Endodermal cell (in vitro differentiated cells): Measurements from ENCODE around the gene RERE. TPM values are rescaled to one million over a fixed set of nuclear protein-coding genes. Genes with fewer than 3 reads are reported as not detected.

ENCODE experiments used
- DNase-seq: peaks from one replicate; pipeline ENCODE4 v3.0.0-alpha.2; 2017
- H3K27ac ChIP-seq: 2 replicates; pipeline ENCODE4 v1.5.1; 2013; ENCODE audit warnings: mild to moderate bottlenecking, low read depth, low read length, moderate library complexity
- H3K27me3 ChIP-seq: 2 replicates; pipeline ENCODE4 v1.6.1; 2013; ENCODE audit warnings: mild to moderate bottlenecking, low read length, moderate library complexity; ENCODE audit not compliant: insufficient read depth, control insufficient read depth, poor library complexity, severe bottlenecking
- H3K36me3 ChIP-seq: 2 replicates; pipeline ENCODE4 v1.7.0; 2013; ENCODE audit warnings: mild to moderate bottlenecking, low read length, moderate library complexity; ENCODE audit not compliant: control insufficient read depth, insufficient read depth
- H3K4me1 ChIP-seq: one replicate; pipeline ENCODE4 v1.7.0; 2013; ENCODE audit warnings: low read length; ENCODE audit not compliant: control insufficient read depth, insufficient read depth
- H3K4me3 ChIP-seq: 2 replicates; pipeline ENCODE4 v1.5.1; 2013; ENCODE audit warnings: mild to moderate bottlenecking, low read length, moderate library complexity
- H3K9ac ChIP-seq: 2 replicates; pipeline ENCODE4 v1.6.1; 2013; ENCODE audit warnings: mild to moderate bottlenecking, low read length, moderate library complexity; ENCODE audit not compliant: poor library complexity, severe bottlenecking; ENCODE audit errors: extremely low read depth
- H3K9me3 ChIP-seq: 2 replicates; pipeline ENCODE4 v1.6.1; 2013; ENCODE audit warnings: mild to moderate bottlenecking, low read length, moderate library complexity; ENCODE audit not compliant: control insufficient read depth
- H3K27ac Mint-ChIP-seq: 2 replicates; pipeline ENCODE4 v1.8.0; 2020; ENCODE audit warnings: mixed read lengths
- H3K27me3 Mint-ChIP-seq: 2 replicates; pipeline ENCODE4 v1.8.0; 2021; ENCODE audit warnings: mild to moderate bottlenecking, mixed read lengths; ENCODE audit not compliant: insufficient read depth
- H3K36me3 Mint-ChIP-seq: 2 replicates; pipeline ENCODE4 v1.8.0; 2020; ENCODE audit warnings: low read depth, mixed read lengths
- H3K4me1 Mint-ChIP-seq: 2 replicates; pipeline ENCODE4 v1.8.0; 2020; ENCODE audit warnings: mixed read lengths
- H3K4me3 Mint-ChIP-seq: 2 replicates; pipeline ENCODE4 v1.8.0; 2020; ENCODE audit warnings: mild to moderate bottlenecking, moderate library complexity, mixed read lengths
- H3K9me3 Mint-ChIP-seq: 2 replicates; pipeline ENCODE4 v1.8.0; 2020; ENCODE audit warnings: mild to moderate bottlenecking, mixed read lengths
- CTCF ChIP-seq: fragments of 200-600 bp; sonication (generic); conservative IDR thresholded peaks from 2 replicates; pipeline ENCODE4 v1.5.0; 2021; ENCODE audit warnings: antibody characterized with exemption, mild to moderate bottlenecking
- WGBS, 2 experiments: methylation state at CpG; one replicate each; pipeline versions ENCODE4 v1.1.5 to v1.1.7; 2013; ENCODE audit warnings: missing lambda C conversion rate in 2 of 2, mixed read lengths in 1 of 2; ENCODE audit not compliant: insufficient coverage in 1 of 2, insufficient read length in 1 of 2; 5-methylcytosine and 5-hydroxymethylcytosine counted together
- total RNA-seq, 2 donors: library from RNA; stranded (reverse); fragmentation: NEBNext Ultra II Directional in 1 of 2; extraction: Animal tissue kit (Norgen Biotek cat#: 25700) in 1 of 2; gene quantifications; 2 replicates in 1 of 2; 3 replicates in 1 of 2; pipeline ENCODE4 v1.2.1, GENCODE V29; 2021

RERE gene
- total RNA-seq, 2 donors from 2014 or later = 159 to 179 TPM

GRCh38 chr1:8777867-8778266 is 39.6 kb downstream of the RERE start:
- H3K36me3 Mint-ChIP-seq = peaks cover 7% of the 10 kb centered on the region
- DNase-seq = no peak
- Histone ChIP-seq H3K9ac (no peak overlapping the region), H3K4me3 (no peak overlapping the region), H3K36me3 (no peaks in the 10 kb centered on the region), H3K27me3 (no peaks in the 10 kb centered on the region), H3K9me3 (no peaks in the 10 kb centered on the region), H3K4me1 (no peaks in the 10 kb centered on the region), H3K27ac (no peak overlapping the region)
- no peak overlapping the region for H3K27ac Mint-ChIP-seq
- no peaks in the 10 kb centered on the region for H3K27me3 Mint-ChIP-seq
- no peak overlapping the region for H3K4me3 Mint-ChIP-seq
- peaks cover 6% of the 10 kb centered on the region for H3K4me1 Mint-ChIP-seq
- no peaks in the 10 kb centered on the region for H3K9me3 Mint-ChIP-seq
- no peak for TF ChIP-seq CTCF

GRCh38 chr1:8776104-8776503 is 41.3 kb downstream of the RERE start:
- Histone ChIP-seq H3K4me3 (no peak overlapping the region), H3K4me1 (no peaks in the 10 kb centered on the region), H3K27ac (no peak overlapping the region), H3K9me3 (no peaks in the 10 kb centered on the region), H3K27me3 (no peaks in the 10 kb centered on the region), H3K9ac (no peak overlapping the region), H3K36me3 (no peaks in the 10 kb centered on the region)
- H3K9me3 Mint-ChIP-seq = no peaks in the 10 kb centered on the region
- DNase-seq = no peak
- no peaks in the 10 kb centered on the region for H3K4me1 Mint-ChIP-seq
- H3K27ac Mint-ChIP-seq = no peak overlapping the region
- H3K4me3 Mint-ChIP-seq = no peak overlapping the region
- no peaks in the 10 kb centered on the region for H3K27me3 Mint-ChIP-seq
- H3K36me3 Mint-ChIP-seq = peaks cover 7% of the 10 kb centered on the region
- TF ChIP-seq CTCF = peak; percentile 56
- 89 to 98% methylated on average over 4 to 5 of the region's 5 CpGs for WGBS, 2 experiments

- H3K9me3 ChIP-seq = no peaks in the 10 kb centered on the region
- no peak for DNase-seq
- TF ChIP-seq CTCF = no peak
- Mint-ChIP-seq H3K27ac (no peak overlapping the region), H3K36me3 (peaks cover 2% of the 10 kb centered on the region), H3K9me3 (no peaks in the 10 kb centered on the region), H3K4me1 (peaks cover 27% of the 10 kb centered on the region), H3K27me3 (no peaks in the 10 kb centered on the region), H3K4me3 (no peak overlapping the region)
- 98 to 100% methylated on average over 2 of the region's 2 CpGs for WGBS, 2 experiments
- H3K27me3 ChIP-seq = no peaks in the 10 kb centered on the region
- H3K27ac ChIP-seq = no peak overlapping the region
- no peaks in the 10 kb centered on the region for H3K36me3 ChIP-seq
- peaks cover 9% of the 10 kb centered on the region for H3K4me1 ChIP-seq
- H3K9ac ChIP-seq = no peak overlapping the region
- no peak overlapping the region for H3K4me3 ChIP-seq
Observed at GRCh38 chr1:8767006-8767405, 50.4 kb downstream of the RERE start.
